ENCODE measurements around the gene SLC7A1.
A peak's percentile ranks its signal among the peaks of the same experiment; 100 is the strongest.

Gene SLC7A1

GRCh38 chr13:29595380-29596063, at the start of gene SLC7A1:
TSS of gene SLC7A1 (minus strand) at chr13:29595688. CDS start at chr13:29536188, 59,500 bp downstream.
- DNase-seq (ENCODE audit: low read depth), result peak; percentile 39

GRCh38 chr13:29640665-29641064, 45.2 kb upstream of the SLC7A1 start:
- no peak for DNase-seq (ENCODE audit: low read depth)

GRCh38 chr13:29636831-29637230, 41.3 kb upstream of the SLC7A1 start:
- peak; percentile 14 for DNase-seq (ENCODE audit: low read depth)

- no peak for DNase-seq (ENCODE audit: low read depth)
Measured at GRCh38 chr13:29624997-29625396, 29.5 kb upstream of the SLC7A1 start.

GRCh38 chr13:29621841-29622240, 26.4 kb upstream of the SLC7A1 start:
- no peak for DNase-seq (ENCODE audit: low read depth)

GRCh38 chr13:29621051-29621800, 25.7 kb upstream of the SLC7A1 start:
- DNase-seq (ENCODE audit: low read depth), result no peak

GRCh38 chr13:29619995-29620394, 24.5 kb upstream of the SLC7A1 start:
- DNase-seq (ENCODE audit: low read depth), result no peak

GRCh38 chr13:29613101-29613500, 17.6 kb upstream of the SLC7A1 start:
- no peak for DNase-seq (ENCODE audit: low read depth)

- DNase-seq (ENCODE audit: low read depth), result no peak
Measured at GRCh38 chr13:29607465-29607864, 12.0 kb upstream of the SLC7A1 start.

- DNase-seq (ENCODE audit: low read depth), result no peak
Measured at GRCh38 chr13:29605860-29606526, 10.5 kb upstream of the SLC7A1 start.

GRCh38 chr13:29598321-29598720, 2.8 kb upstream of the SLC7A1 start:
- DNase-seq (ENCODE audit: low read depth), result no peak

GRCh38 chr13:29597706-29598105, 2.2 kb upstream of the SLC7A1 start:
- no peak for DNase-seq (ENCODE audit: low read depth)

GRCh38 chr13:29597246-29597645, 1.8 kb upstream of the SLC7A1 start:
- no peak for DNase-seq (ENCODE audit: low read depth)

GRCh38 chr13:29596064-29596418, 553 bp upstream of the SLC7A1 start:
- no peak for DNase-seq (ENCODE audit: low read depth)

- no peak for DNase-seq (ENCODE audit: low read depth)
Measured at GRCh38 chr13:29594710-29595379, 643 bp downstream of the SLC7A1 start.

GRCh38 chr13:29594303-29594709, 1.2 kb downstream of the SLC7A1 start:
- no peak for DNase-seq (ENCODE audit: low read depth)

- no peak for DNase-seq (ENCODE audit: low read depth)
Measured at GRCh38 chr13:29593605-29594297, 1.7 kb downstream of the SLC7A1 start.

- DNase-seq (ENCODE audit: low read depth), result no peak
Measured at GRCh38 chr13:29591310-29591709, 4.2 kb downstream of the SLC7A1 start.

- no peak for DNase-seq (ENCODE audit: low read depth)
Measured at GRCh38 chr13:29589967-29590366, 5.5 kb downstream of the SLC7A1 start.

GRCh38 chr13:29589234-29589633, 6.3 kb downstream of the SLC7A1 start:
- no peak for DNase-seq (ENCODE audit: low read depth)

GRCh38 chr13:29587645-29588044, 7.8 kb downstream of the SLC7A1 start:
- DNase-seq (ENCODE audit: low read depth), result no peak

All from CMK (cell line).